Omental fat pad (tissue), 4 donors: ENCODE data around the gene CNNM1. TPM values are rescaled to one million over a fixed set of nuclear protein-coding genes. Genes with fewer than 3 reads are reported as not detected.

Experiments
- ATAC-seq: fragments of 150-250 bp; one replicate; pipeline ENCODE4 v1.9.1; 2016; ENCODE audit warnings: mild to moderate bottlenecking, moderate library complexity; ENCODE audit not compliant: low FRiP score
- DNase-seq: peaks from one replicate; pipeline ENCODE4 v3.0.0-alpha.2; 2019; ENCODE audit warnings: low spot score
- total RNA-seq, 4 donors: library from RNA; depleted of rRNA; stranded (reverse); fragments of >200 nt; gene quantifications; one replicate each; pipeline ENCODE4 v1.1.0, GENCODE V29; 2016
- TF ChIP-seq, protein P1 (sequence below), 3 donors: fragments of 450-650 bp; IDR thresholded peaks; one replicate each; pipeline ENCODE4 v1.5.1; 2016 to 2017; ENCODE audit warnings: antibody characterized with exemption in 3 of 3, mild to moderate bottlenecking in 3 of 3, moderate library complexity in 2 of 3

CNNM1 gene
- total RNA-seq, 4 donors from 2014 or later = 0.31 to 1.8 (median 0.53) TPM

- TF ChIP-seq, protein P1, sequence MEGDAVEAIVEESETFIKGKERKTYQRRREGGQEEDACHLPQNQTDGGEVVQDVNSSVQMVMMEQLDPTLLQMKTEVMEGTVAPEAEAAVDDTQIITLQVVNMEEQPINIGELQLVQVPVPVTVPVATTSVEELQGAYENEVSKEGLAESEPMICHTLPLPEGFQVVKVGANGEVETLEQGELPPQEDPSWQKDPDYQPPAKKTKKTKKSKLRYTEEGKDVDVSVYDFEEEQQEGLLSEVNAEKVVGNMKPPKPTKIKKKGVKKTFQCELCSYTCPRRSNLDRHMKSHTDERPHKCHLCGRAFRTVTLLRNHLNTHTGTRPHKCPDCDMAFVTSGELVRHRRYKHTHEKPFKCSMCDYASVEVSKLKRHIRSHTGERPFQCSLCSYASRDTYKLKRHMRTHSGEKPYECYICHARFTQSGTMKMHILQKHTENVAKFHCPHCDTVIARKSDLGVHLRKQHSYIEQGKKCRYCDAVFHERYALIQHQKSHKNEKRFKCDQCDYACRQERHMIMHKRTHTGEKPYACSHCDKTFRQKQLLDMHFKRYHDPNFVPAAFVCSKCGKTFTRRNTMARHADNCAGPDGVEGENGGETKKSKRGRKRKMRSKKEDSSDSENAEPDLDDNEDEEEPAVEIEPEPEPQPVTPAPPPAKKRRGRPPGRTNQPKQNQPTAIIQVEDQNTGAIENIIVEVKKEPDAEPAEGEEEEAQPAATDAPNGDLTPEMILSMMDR (IDR thresholded peaks at IDR 0.05) = no peak
- ATAC-seq (no peak), DNase-seq (no peak)
These were observed 39.5 kb downstream of the CNNM1 start for GRCh38 chr10:99368646-99369045.

DNA sequence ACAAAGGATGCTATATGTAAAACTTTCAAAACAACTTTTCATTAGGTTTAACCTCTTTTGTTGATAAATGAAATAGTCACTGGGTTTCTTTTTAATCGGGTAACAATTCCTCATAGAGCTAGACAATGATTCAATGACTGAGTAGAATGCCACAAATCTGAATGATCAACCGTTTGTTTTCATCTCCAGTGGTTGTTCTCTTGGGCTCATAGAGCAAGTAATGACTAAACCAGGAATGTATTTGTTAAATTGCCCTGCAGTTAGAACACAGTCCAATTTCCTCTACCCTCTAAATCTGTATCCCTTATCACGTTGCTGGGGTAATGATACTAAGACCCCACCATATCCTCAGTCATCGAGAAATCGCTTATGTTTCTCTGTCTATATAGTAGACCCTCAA is 40.0 kb downstream of the CNNM1 start:
- no peak for DNase-seq
- TF ChIP-seq, protein P1 (IDR thresholded peaks at IDR 0.05) = no peak
- ATAC-seq = no peak

- TF ChIP-seq, protein P1 (IDR thresholded peaks at IDR 0.05) = no peak
- ATAC-seq (no peak), DNase-seq (no peak)
These were observed 40.4 kb downstream of the CNNM1 start for GRCh38 chr10:99369551-99369950.

DNA sequence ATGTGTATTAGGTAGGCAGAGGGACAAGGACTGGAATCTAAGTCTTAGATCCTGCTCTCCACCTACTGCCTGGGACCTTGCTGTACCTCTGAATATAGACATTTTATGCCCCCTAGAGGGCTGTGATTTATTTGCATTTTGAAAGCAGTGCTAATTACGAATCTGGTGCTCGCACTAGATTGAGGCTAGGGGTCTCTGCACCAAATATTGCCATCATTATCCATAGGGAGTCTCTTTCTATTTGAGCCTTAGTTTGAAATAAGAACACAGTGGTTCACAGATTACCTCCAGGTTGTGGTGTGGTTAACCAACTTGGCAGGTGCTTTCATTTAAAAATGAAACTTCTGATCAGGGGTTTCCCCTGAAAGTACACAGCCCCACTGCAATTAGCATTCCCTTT is 41.8 kb downstream of the CNNM1 start:
- TF ChIP-seq, protein P1 (IDR thresholded peaks at IDR 0.05) = no peak
- ATAC-seq = no peak
- no peak for DNase-seq

- no peak for ATAC-seq
- no peak for DNase-seq
- TF ChIP-seq, protein P1 (IDR thresholded peaks at IDR 0.05) = no peak
These were observed 43.6 kb downstream of the CNNM1 start for GRCh38 chr10:99372546-99373271.

GRCh38 chr10:99374526-99374925 is 45.4 kb downstream of the CNNM1 start:
- ATAC-seq = no peak
- no peak for DNase-seq
- TF ChIP-seq, protein P1 (IDR thresholded peaks at IDR 0.05) = no peak

- no peak for ATAC-seq
- TF ChIP-seq, protein P1 (IDR thresholded peaks at IDR 0.05) = no peak
- no peak for DNase-seq
These were observed 45.8 kb downstream of the CNNM1 start for GRCh38 chr10:99374972-99375371.
